ENCODE results near the gene MTMR11. TPM values are rescaled to one million over a fixed set of nuclear protein-coding genes. Genes with fewer than 3 reads are reported as not detected.
A peak's percentile ranks its signal among the peaks of the same experiment; 100 is the strongest.

MTMR11 gene
- total and polyA plus RNA-seq, 2 of the 13 experiments (the other 11 are each of a cell fraction or from before 2014, with no cell fraction given) = 0.49 to 2.8 TPM

- TF ChIP-seq YEATS4 (CRISPR knock-in tag; IDR thresholded peaks at IDR 0.05; ENCODE audit: borderline replicate concordance) (0 out of 2 replicates have a peak, but pooled peaks have one; percentile 22), ZNF33B (CRISPR knock-in tag; IDR thresholded peaks at IDR 0.05) (no peak), ZNF451 (CRISPR knock-in tag; IDR thresholded peaks at IDR 0.05) (no peak), ZNF430 (CRISPR knock-in tag; IDR thresholded peaks at IDR 0.05) (no peak; the same call in 1 of the 2 replicates), BATF2 (CRISPR knock-in tag; IDR thresholded peaks at IDR 0.05) (0 out of 2 replicates have a peak, but pooled peaks have one; percentile 47), ZNF34 (CRISPR knock-in tag; IDR thresholded peaks at IDR 0.05; ENCODE audit: borderline replicate concordance) (no peak), KDM4B (CRISPR knock-in tag; IDR thresholded peaks at IDR 0.05) (no peak), SALL2 (CRISPR knock-in tag; IDR thresholded peaks at IDR 0.05) (no peak), MEIS1 (CRISPR knock-in tag; IDR thresholded peaks at IDR 0.05; ENCODE audit: borderline replicate concordance) (no peak; the same call in 1 of the 2 replicates), SMAD1 (CRISPR knock-in tag; IDR thresholded peaks at IDR 0.05; ENCODE audit: borderline replicate concordance, low read depth) (peak; percentile 15; the same call in 1 of the 2 replicates), SNAPC5 (CRISPR knock-in tag; IDR thresholded peaks at IDR 0.05; ENCODE audit: borderline replicate concordance) (no peak), ZFP36 (IDR thresholded peaks at IDR 0.05; ENCODE audit: borderline replicate concordance, low read depth, low read length, partially characterized antibody) (no peak), HHEX (CRISPR knock-in tag; IDR thresholded peaks at IDR 0.05) (no peak), ZSCAN25 (CRISPR knock-in tag; IDR thresholded peaks at IDR 0.05) (no peak), ZNF10 (CRISPR knock-in tag; IDR thresholded peaks at IDR 0.05; ENCODE audit: borderline replicate concordance, low read depth) (no peak), ZSCAN30 (CRISPR knock-in tag; IDR thresholded peaks at IDR 0.05) (0 out of 2 replicates have a peak, but pooled peaks have one; percentile 20), ZBTB21 (CRISPR knock-in tag; IDR thresholded peaks at IDR 0.05) (no peak), THRA (CRISPR knock-in tag; IDR thresholded peaks at IDR 0.05; ENCODE audit: borderline replicate concordance) (no peak), SOX13 (IDR thresholded peaks at IDR 0.05) (no peak; the same call in 1 of the 2 replicates), SOX13 (CRISPR knock-in tag; conservative IDR thresholded peaks at IDR 0.05 in 1 of 2, IDR thresholded peaks at IDR 0.05 in 1 of 2) (peak in 1 of 2 experiments; percentile 13; a peak in 1 of 4 replicates), MAFG (CRISPR knock-in tag; IDR thresholded peaks at IDR 0.05) (no peak), SIN3B (IDR thresholded peaks at IDR 0.05; ENCODE audit: low read length) (peak; percentile 21; the same call in 1 of the 2 replicates), ZNF83 (CRISPR knock-in tag; IDR thresholded peaks at IDR 0.05; ENCODE audit: borderline replicate concordance) (no peak), PCBP1 (IDR thresholded peaks at IDR 0.05; ENCODE audit: borderline replicate concordance, low read depth, low read length) (no peak), DR1 (CRISPR knock-in tag; IDR thresholded peaks at IDR 0.05) (peak; percentile 72; the same call in 1 of the 2 replicates), HMGA1 (CRISPR knock-in tag; conservative IDR thresholded peaks at IDR 0.05) (no peak), RBM39 (IDR thresholded peaks at IDR 0.05; ENCODE audit: low read depth, low read length, poor library complexity, severe bottlenecking) (no peak), ZNF382 (CRISPR knock-in tag; IDR thresholded peaks at IDR 0.05; ENCODE audit: borderline replicate concordance) (no peak), RFXANK (CRISPR knock-in tag; IDR thresholded peaks at IDR 0.05) (no peak), SOX5 (CRISPR knock-in tag; IDR thresholded peaks at IDR 0.05; ENCODE audit: borderline replicate concordance) (no peak)
Observed at GRCh38 chr1:149886396-149887195, 50.1 kb downstream of the MTMR11 start (continued).
